ENCODE data around the gene PRRT1B.

DNA sequence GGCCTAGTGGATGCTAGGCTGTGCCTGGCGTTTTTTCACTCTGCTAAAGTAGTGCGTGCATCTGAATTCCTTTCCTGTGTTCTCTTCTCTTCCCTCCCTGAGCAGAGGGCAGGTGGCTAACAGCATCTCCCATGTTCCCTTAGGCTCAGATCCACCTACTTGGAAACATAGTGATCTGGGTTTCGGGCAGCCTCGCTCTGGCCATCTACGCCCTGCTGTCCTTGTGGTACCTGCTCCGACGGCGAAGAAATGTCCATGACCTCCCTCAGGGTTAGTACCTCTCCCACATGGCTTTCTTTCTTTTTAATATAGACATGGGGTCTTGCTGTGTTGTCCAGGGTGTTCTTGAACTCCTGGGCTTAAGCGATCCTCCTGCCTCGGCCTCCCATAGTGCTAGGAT, 24.1 kb upstream of the PRRT1B start:
- TF ChIP-seq, protein P1, sequence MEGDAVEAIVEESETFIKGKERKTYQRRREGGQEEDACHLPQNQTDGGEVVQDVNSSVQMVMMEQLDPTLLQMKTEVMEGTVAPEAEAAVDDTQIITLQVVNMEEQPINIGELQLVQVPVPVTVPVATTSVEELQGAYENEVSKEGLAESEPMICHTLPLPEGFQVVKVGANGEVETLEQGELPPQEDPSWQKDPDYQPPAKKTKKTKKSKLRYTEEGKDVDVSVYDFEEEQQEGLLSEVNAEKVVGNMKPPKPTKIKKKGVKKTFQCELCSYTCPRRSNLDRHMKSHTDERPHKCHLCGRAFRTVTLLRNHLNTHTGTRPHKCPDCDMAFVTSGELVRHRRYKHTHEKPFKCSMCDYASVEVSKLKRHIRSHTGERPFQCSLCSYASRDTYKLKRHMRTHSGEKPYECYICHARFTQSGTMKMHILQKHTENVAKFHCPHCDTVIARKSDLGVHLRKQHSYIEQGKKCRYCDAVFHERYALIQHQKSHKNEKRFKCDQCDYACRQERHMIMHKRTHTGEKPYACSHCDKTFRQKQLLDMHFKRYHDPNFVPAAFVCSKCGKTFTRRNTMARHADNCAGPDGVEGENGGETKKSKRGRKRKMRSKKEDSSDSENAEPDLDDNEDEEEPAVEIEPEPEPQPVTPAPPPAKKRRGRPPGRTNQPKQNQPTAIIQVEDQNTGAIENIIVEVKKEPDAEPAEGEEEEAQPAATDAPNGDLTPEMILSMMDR (IDR thresholded peaks at IDR 0.05; ENCODE audit: insufficient read depth, low read length, poor library complexity, severe bottlenecking): no peak
- no peak for TF ChIP-seq EZH2phosphoT487 (conservative IDR thresholded peaks at IDR 0.05; ENCODE audit: low read length)
